Thyroid gland (tissue), 4 donors: ENCODE data around the gene RIMS3.

Source experiments
- POLR2A ChIP-seq, 2 donors: fragments of 450-650 bp; IDR thresholded peaks; one replicate each; pipeline ENCODE4 v1.6.1; 2017; ENCODE audit warnings: antibody characterized with exemption in 2 of 2, mild to moderate bottlenecking in 2 of 2, moderate library complexity in 1 of 2
- TF ChIP-seq, protein P1 (sequence below), 6 experiments: fragments of 200-600 bp in 3 of 6; fragments of 450-650 bp in 3 of 6; sonication (generic) in 3 of 6; IDR thresholded peaks; one replicate each; pipeline ENCODE4 v1.5.1; 2016 to 2019; ENCODE audit warnings: antibody characterized with exemption in 6 of 6, mild to moderate bottlenecking in 2 of 6, inconsistent platforms in 1 of 6, moderate library complexity in 1 of 6

DNA sequence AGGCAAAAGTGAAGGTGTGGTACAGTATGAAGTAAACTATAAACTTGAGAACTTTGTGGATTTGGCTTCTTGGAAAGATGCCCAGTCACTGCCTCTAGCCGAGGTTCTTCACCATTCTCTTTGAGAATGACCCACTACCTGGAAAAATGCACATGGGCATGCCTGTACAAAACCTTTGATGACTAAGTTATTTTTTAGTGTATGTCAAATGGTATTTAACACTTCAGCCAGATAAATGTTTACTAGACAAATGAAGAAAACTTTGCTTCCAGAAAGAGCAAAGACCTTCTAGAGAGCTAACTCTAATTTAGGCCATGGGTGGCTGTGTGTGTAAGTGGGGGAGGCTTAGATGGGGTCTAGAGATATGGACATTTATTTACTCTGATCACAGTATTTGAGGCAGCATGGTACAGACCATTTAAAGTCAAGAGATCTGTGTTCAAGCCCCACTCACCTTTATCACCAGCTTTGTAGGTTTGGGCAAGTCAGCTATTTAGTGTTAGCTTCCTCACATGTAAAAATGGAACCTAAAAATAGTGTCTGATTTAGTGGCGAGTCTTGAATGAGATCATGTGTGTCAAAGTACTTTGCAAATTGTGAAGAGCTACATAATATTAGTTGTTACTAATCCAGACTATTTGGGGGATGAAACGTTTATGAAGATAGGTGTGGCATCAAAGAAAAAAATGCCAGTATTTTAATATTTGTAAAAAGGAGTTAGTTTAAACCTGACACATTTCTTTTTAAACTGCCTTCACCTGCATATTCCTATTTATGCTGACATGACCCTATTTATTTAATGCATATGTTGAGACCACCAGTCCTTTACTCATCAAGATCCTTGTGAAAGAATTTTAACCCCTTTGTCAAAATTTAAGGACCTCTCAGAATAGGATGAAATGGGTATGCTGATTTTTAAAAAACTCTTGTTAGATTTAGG lies 46.3 kb upstream of the RIMS3 start:
- TF ChIP-seq, protein P1, sequence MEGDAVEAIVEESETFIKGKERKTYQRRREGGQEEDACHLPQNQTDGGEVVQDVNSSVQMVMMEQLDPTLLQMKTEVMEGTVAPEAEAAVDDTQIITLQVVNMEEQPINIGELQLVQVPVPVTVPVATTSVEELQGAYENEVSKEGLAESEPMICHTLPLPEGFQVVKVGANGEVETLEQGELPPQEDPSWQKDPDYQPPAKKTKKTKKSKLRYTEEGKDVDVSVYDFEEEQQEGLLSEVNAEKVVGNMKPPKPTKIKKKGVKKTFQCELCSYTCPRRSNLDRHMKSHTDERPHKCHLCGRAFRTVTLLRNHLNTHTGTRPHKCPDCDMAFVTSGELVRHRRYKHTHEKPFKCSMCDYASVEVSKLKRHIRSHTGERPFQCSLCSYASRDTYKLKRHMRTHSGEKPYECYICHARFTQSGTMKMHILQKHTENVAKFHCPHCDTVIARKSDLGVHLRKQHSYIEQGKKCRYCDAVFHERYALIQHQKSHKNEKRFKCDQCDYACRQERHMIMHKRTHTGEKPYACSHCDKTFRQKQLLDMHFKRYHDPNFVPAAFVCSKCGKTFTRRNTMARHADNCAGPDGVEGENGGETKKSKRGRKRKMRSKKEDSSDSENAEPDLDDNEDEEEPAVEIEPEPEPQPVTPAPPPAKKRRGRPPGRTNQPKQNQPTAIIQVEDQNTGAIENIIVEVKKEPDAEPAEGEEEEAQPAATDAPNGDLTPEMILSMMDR (IDR thresholded peaks at IDR 0.05) = no peak
- no peak for TF ChIP-seq POLR2A (IDR thresholded peaks at IDR 0.05)
